Keratinocyte (primary cell): ENCODE results near the gene MTX3. TPM values are rescaled to one million over a fixed set of nuclear protein-coding genes. Genes with fewer than 3 reads are reported as not detected.
A peak's percentile ranks its signal among the peaks of the same experiment; 100 is the strongest.

Experiments used
- DNase-seq: peaks from one replicate; pipeline ENCODE4 v3.0.0-alpha.2; 2011; ENCODE audit warnings: low read depth, missing footprints, low spot score
- FAIRE-seq: peaks from 2 replicates; lab custom pipeline; 2011; peaks lifted over from hg19 to GRCh38; lab: Jason Lieb, UNC
- H2AFZ ChIP-seq: 2 replicates; pipeline ENCODE4 v1.6.0; 2012; ENCODE audit warnings: low read length, control low read depth, inconsistent platforms; ENCODE audit not compliant: control insufficient read depth
- H3K27ac ChIP-seq: 2 replicates; pipeline ENCODE4 v1.5.1; 2011; ENCODE audit warnings: low read length; ENCODE audit not compliant: control insufficient read depth, insufficient read depth
- H3K27me3 ChIP-seq: 3 replicates; pipeline ENCODE4 v1.6.0; 2011; ENCODE audit warnings: low read length; ENCODE audit not compliant: control insufficient read depth, insufficient read depth; ENCODE audit errors: extremely low read depth
- H3K36me3 ChIP-seq, 2 experiments: 2 replicates in 1 of 2; 3 replicates in 1 of 2; pipeline ENCODE4 v1.5.1; 2011; ENCODE audit warnings: low read length in 2 of 2, mild to moderate bottlenecking in 1 of 2; ENCODE audit not compliant: control insufficient read depth in 2 of 2, insufficient read depth in 2 of 2; ENCODE audit errors: extremely low read depth in 1 of 2
- H3K4me1 ChIP-seq: 3 replicates; pipeline ENCODE4 v1.5.1; 2011; ENCODE audit warnings: low read length; ENCODE audit not compliant: control insufficient read depth, insufficient read depth; ENCODE audit errors: extremely low read depth
- H3K4me2 ChIP-seq: 3 replicates; pipeline ENCODE4 v1.6.0; 2011; ENCODE audit warnings: low read depth, low read length; ENCODE audit not compliant: control insufficient read depth, insufficient read depth; ENCODE audit errors: extremely low read depth
- H3K4me3 ChIP-seq, 3 experiments: fragments of 200-600 bp in 1 of 3; sonication (generic) in 1 of 3; 2 replicates in 2 of 3; 3 replicates in 1 of 3; pipeline ENCODE4 v1.5.1; 2011 to 2016; ENCODE audit warnings: low read length in 3 of 3, mild to moderate bottlenecking in 3 of 3, control low read depth in 2 of 3, inconsistent platforms in 1 of 3, low read depth in 1 of 3, mixed read lengths in 1 of 3, mixed run types in 1 of 3, moderate library complexity in 1 of 3; ENCODE audit not compliant: control insufficient read depth in 2 of 3, insufficient read depth in 2 of 3; ENCODE audit errors: extremely low read depth in 1 of 3
- H3K79me2 ChIP-seq: 2 replicates; pipeline ENCODE4 v1.6.0; 2012; ENCODE audit warnings: low read length; ENCODE audit not compliant: control insufficient read depth, insufficient read depth
- H3K9ac ChIP-seq: 3 replicates; pipeline ENCODE4 v1.6.0; 2011; ENCODE audit warnings: low read length; ENCODE audit not compliant: control insufficient read depth, insufficient read depth; ENCODE audit errors: extremely low read depth
- H3K9me1 ChIP-seq: 3 replicates; pipeline ENCODE4 v1.6.0; 2011; ENCODE audit warnings: low read length; ENCODE audit not compliant: control insufficient read depth, insufficient read depth; ENCODE audit errors: extremely low read depth
- H3K9me3 ChIP-seq: 2 replicates; pipeline ENCODE4 v1.5.1; 2012; ENCODE audit warnings: low read depth, low read length; ENCODE audit not compliant: control insufficient read depth
- H4K20me1 ChIP-seq: 3 replicates; pipeline ENCODE4 v1.6.0; 2011; ENCODE audit warnings: low read length; ENCODE audit not compliant: control insufficient read depth, insufficient read depth; ENCODE audit errors: extremely low read depth
- CTCF ChIP-seq, 3 experiments: IDR thresholded peaks in 1 of 3; conservative IDR thresholded peaks in 1 of 3; optimal IDR thresholded peaks in 1 of 3; 2 replicates in 2 of 3; 3 replicates in 1 of 3; pipeline versions ENCODE3 to v1.5.1; 2011; ENCODE audit warnings: low read length in 3 of 3, mild to moderate bottlenecking in 3 of 3, moderate library complexity in 2 of 3, control low read depth in 1 of 3, inconsistent platforms in 1 of 3; ENCODE audit not compliant: insufficient read depth in 2 of 3; ENCODE audit errors: extremely low read depth in 1 of 3
- EZH2 ChIP-seq: IDR thresholded peaks from one replicate; pipeline ENCODE4 v1.6.1; 2012; ENCODE audit warnings: inconsistent platforms, mild to moderate bottlenecking, low read length, moderate library complexity
- dilution Hi-C: fragments of 300-500 bp; cut with MboI; formaldehyde crosslinking; loops from one replicate; pipeline ENCODE4 v1.7.0; 2020; ENCODE audit warnings: low sequenced_read_pairs; ENCODE audit not compliant: extremely low pct_ligation_motif_present
- polyA plus RNA-seq, 5 experiments: library from polyadenylated mRNA; depleted of rRNA in 3 of 5; stranded (reverse) in 3 of 5; stranded (forward) in 1 of 5; unstranded in 1 of 5; fragments of >200 nt; gene quantifications; 1 replicate in 1 of 5; 2 replicates in 3 of 5; 3 replicates in 1 of 5; pipeline versions ENCODE4 v1.2.1 to v1.2.3, GENCODE V29; 2011 to 2012; ENCODE audit warnings: missing spikeins in 2 of 5, low read depth in 1 of 5, low replicate concordance in 1 of 5

MTX3 gene
- polyA plus RNA-seq, 1 donor (not counting 4 experiments of a cell fraction or from before 2014, with no cell fraction given): 14.3 TPM

DNA sequence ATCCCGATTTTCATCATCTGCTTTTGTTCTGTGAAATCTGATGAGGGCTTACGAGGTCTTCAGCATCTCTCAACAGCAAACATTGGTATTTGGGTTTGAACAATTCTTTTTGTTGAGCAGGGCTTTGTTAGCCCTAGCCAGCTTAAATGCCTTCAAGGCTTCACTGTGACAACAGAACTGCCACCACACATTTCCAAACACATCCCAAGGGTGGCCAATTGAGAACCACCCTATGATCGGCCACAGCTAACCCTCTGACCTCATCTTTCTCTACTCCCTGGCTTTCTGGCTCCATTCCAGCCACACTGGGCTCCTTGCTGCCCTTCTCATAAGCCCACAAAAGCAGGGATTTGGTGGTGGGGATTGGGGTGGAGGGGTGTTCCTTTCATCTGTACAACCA, 17.6 kb downstream of the MTX3 start:
- Histone ChIP-seq H3K36me3 (peaks cover 2 to 7% of the 10 kb centered on the region in 2 experiments), H2AFZ (no peak overlapping the region), H3K9me1 (no peaks in the 10 kb centered on the region), H3K4me3 (no peak overlapping the region), H4K20me1 (no peaks in the 10 kb centered on the region), H3K79me2 (no peaks in the 10 kb centered on the region), H3K27ac (no peak overlapping the region), H3K9me3 (no peaks in the 10 kb centered on the region), H3K9ac (no peak overlapping the region), H3K27me3 (no peaks in the 10 kb centered on the region), H3K4me1 (peaks cover 29% of the 10 kb centered on the region), H3K4me2 (no peak overlapping the region)
- no peak for DNase-seq
- dilution Hi-C loops: no loop called here
- TF ChIP-seq CTCF (optimal IDR thresholded peaks at IDR 0.05 in 1 of 3, IDR thresholded peaks at IDR 0.05 in 1 of 3, conservative IDR thresholded peaks at IDR 0.05 in 1 of 3; ENCODE audit: extremely low read depth in 1 of 3, insufficient read depth in 2 of 3, low read length in 3 of 3) (no peak), EZH2 (no peak)
- peak; percentile 29 for FAIRE-seq

DNA sequence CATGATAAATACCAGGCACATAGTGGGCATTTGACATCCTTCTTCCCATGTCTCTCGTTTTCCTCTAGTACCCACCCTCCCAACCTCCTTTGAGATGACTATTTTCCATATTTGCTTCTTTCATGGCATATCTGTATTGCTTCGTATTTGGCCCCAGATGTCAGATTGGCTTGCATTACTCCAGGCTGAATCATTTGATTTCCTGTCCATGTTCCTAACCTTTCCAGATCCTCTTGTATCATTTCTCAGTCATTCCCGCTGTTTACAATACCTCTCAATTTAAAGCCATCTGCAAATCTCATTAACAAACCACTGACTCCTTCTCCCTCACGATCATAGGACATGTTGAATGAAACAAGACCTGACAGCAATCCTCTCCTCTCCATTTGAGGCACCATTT, 19.9 kb downstream of the MTX3 start:
- TF ChIP-seq EZH2: no peak
- no peak for TF ChIP-seq CTCF (optimal IDR thresholded peaks at IDR 0.05 in 1 of 3, IDR thresholded peaks at IDR 0.05 in 1 of 3, conservative IDR thresholded peaks at IDR 0.05 in 1 of 3; ENCODE audit: extremely low read depth in 1 of 3, insufficient read depth in 2 of 3, low read length in 3 of 3)
- Histone ChIP-seq H3K4me3 (no peak overlapping the region), H3K4me1 (peaks cover 29% of the 10 kb centered on the region), H4K20me1 (no peaks in the 10 kb centered on the region), H3K79me2 (no peaks in the 10 kb centered on the region), H3K27me3 (no peaks in the 10 kb centered on the region), H3K36me3 (no peaks in the 10 kb centered on the region), H3K9me1 (no peaks in the 10 kb centered on the region), H3K4me2 (no peak overlapping the region), H3K27ac (no peak overlapping the region), H3K9ac (no peak overlapping the region), H2AFZ (peak overlapping the region; percentile 48), H3K9me3 (no peaks in the 10 kb centered on the region)
- FAIRE-seq (peak; percentile 92), DNase-seq (no peak)
- dilution Hi-C loops: no loop called here
